C4-2B (cell line): Measurements from ENCODE around the gene PRR16.

ENCODE experiments used
- H3K27ac ChIP-seq: fragments of 450-650 bp; 2 replicates; pipeline ENCODE4 v1.5.1; 2017
- ZFX ChIP-seq: fragments of 450-650 bp; IDR thresholded peaks from 2 replicates; pipeline ENCODE4 v1.6.1; 2017
- TF ChIP-seq, protein P1 (sequence below): fragments of 450-650 bp; conservative IDR thresholded peaks from 2 replicates; pipeline ENCODE4 v1.5.1; 2017; ENCODE audit warnings: mild to moderate bottlenecking

Gene PRR16

DNA sequence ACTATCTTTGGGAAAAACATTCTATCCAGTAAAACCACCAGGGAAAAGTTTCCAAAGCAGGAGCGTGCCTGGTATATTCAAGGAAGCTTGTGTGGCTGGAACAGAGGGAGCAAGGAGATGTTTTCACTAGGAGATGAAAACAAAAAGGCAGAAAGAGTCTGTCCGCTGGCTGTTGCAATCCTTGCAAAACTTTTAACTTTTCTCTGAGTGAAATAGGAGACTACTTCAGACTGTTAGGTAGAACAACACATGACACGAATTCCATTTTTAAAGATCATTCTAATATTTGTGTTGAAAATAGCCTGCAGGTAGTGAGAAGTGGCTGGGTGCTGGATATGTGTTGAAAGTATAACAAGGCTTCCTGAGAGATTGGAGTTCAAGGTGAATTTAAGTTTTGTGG is 69.5 kb downstream of the PRR16 start:
- TF ChIP-seq, protein P1, sequence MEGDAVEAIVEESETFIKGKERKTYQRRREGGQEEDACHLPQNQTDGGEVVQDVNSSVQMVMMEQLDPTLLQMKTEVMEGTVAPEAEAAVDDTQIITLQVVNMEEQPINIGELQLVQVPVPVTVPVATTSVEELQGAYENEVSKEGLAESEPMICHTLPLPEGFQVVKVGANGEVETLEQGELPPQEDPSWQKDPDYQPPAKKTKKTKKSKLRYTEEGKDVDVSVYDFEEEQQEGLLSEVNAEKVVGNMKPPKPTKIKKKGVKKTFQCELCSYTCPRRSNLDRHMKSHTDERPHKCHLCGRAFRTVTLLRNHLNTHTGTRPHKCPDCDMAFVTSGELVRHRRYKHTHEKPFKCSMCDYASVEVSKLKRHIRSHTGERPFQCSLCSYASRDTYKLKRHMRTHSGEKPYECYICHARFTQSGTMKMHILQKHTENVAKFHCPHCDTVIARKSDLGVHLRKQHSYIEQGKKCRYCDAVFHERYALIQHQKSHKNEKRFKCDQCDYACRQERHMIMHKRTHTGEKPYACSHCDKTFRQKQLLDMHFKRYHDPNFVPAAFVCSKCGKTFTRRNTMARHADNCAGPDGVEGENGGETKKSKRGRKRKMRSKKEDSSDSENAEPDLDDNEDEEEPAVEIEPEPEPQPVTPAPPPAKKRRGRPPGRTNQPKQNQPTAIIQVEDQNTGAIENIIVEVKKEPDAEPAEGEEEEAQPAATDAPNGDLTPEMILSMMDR, result no peak
- TF ChIP-seq ZFX, result no peak
- H3K27ac ChIP-seq, result no peak overlapping the region

DNA sequence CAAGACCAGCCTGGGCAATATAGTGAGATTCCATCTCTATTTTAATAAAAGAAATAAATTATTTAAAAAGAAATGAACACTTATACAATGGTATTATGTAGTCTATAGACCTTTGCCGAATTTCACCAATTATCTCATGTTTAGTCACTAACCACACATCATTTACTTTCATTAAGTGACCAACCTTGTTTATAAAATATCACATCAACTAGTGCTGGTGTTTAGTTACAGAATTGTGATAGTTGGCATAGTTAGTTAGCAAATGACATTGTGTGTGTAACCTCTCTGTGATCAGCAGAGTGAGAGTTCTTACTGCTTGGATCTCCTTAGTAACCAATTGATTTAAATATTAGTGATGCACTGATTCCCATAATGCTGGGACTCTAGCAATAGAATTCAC is 71.8 kb downstream of the PRR16 start:
- H3K27ac ChIP-seq, result no peak overlapping the region
- TF ChIP-seq, protein P1, result no peak
- no peak for TF ChIP-seq ZFX

DNA sequence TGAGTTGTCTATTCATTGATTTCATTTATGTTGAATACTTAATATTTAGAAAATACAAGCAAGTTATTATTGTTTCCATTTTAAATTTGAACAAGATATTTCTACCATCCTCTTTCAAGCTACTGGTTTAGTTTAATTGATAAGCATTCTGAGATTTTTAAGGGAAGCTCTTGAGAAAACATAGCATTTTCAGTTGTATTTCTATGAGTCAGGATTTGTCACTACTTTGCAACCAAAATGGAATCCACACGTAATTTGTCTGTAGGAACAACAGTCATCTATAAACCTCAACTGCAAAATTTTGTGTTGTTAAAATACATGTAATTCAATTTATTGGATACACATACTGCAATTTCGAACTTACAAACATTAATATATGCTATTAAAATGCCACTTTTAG is 74.0 kb downstream of the PRR16 start:
- no peak for TF ChIP-seq ZFX

DNA sequence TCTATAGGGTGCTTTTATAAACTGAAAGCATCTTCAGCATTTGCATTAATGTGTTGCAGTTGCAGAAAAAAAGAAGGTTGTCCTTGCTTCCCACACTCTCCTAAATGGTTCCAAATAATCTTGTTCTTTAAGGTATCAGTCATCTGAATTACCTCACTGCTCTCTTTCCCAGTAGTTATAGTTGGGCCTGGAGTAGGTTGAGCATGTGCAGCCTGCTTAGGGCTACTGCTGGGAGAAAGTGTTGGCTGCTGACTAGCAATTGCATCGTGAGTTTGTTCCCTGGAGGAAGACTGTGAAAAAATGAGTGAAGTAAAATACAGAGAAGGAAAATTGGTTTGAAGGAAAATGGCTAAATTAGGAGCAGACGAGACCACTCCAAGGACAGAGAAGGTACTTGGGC is 74.5 kb downstream of the PRR16 start:
- no peak overlapping the region for H3K27ac ChIP-seq
- no peak for TF ChIP-seq ZFX
- TF ChIP-seq, protein P1, result no peak

More for the DNA sequence above, 74.0 kb downstream of the PRR16 start:
- no peak overlapping the region for H3K27ac ChIP-seq

DNA sequence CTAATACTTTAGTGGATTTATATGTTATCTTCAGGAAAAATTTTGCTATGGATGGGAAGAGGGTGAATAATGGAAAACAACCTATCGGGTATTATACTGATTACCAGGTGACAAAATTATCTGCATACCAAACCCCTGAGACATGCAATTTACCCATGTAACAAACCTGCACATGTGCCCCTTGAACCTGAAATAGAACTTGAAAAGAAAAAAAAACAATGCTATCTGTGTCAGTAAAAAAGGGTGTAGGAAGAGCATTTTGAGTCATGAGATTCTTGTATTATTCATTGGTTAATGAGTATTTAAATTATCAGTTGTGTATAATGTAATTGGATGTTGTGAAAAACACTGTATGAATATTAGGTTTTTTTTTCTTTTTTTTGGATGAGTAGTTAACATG is 75.4 kb downstream of the PRR16 start:
- no peak overlapping the region for H3K27ac ChIP-seq
- TF ChIP-seq, protein P1, result no peak
- TF ChIP-seq ZFX, result no peak

DNA sequence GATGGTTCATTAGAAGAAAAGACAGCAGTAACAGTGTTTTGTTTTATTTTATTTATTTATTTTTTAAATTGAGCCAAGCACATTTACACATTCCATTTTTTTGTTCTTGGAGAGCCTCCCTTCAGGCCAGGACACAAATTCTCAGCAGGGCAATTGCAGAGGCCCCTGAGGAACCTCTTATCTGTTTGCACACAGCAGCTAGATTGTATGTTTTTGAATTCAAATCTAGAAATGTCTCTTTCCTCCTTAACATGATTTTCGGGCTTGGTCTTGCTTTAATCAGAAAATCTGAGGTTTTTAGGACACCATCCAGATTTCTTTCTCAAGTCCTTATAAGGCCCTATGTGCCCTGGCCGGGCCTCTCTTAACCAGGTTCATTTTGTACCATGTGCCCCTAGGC is 76.0 kb downstream of the PRR16 start:
- TF ChIP-seq, protein P1, result no peak
- TF ChIP-seq ZFX, result no peak
- no peak overlapping the region for H3K27ac ChIP-seq

DNA sequence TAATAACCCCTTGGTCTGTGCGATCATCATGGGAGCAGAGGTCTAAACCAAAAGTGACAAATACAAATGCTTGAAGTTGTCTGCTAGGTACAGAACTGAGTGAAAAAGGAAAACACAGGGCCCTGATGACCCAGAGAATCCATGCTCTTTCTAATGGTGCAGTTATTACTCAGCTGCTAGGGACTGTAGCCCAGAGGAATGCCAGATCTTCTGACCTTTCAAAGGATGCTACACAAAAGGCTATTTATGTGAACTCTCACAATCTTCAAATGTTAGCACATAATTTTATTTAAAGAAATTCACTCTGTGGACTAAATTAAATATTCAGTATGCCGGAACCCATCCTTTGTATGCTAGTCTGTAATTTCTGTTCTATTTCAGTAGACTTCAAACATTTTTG is 79.9 kb downstream of the PRR16 start:
- no peak for TF ChIP-seq ZFX
- TF ChIP-seq, protein P1, result no peak

GRCh38 chr5:120545007-120545406 is 80.9 kb downstream of the PRR16 start:
- H3K27ac ChIP-seq, result no peak overlapping the region
- no peak for TF ChIP-seq ZFX
- TF ChIP-seq, protein P1, result no peak

More for the DNA sequence above, 79.9 kb downstream of the PRR16 start:
- no peak overlapping the region for H3K27ac ChIP-seq
